ENCODE measurements around the gene CMYA5.

GRCh38 chr5:79791843-79792242 lies 102.2 kb downstream of the CMYA5 start:
- TF ChIP-seq BACH1 (tag; IDR thresholded peaks at IDR 0.05): no peak
- no peak for TF ChIP-seq NEUROD1 (IDR thresholded peaks at IDR 0.05; ENCODE audit: borderline replicate concordance, low read depth, low read length, partially characterized antibody)
- TF ChIP-seq POLR2AphosphoS5 (IDR thresholded peaks at IDR 0.05; ENCODE audit: control insufficient read depth, insufficient read depth, low read depth, low read length): no peak
- no peak for TF ChIP-seq IFI16 (CRISPR knock-in tag; IDR thresholded peaks at IDR 0.05)
- no peak for TF ChIP-seq YY1 (IDR thresholded peaks at IDR 0.05; ENCODE audit: borderline replicate concordance in 1 of 3, control insufficient read depth in 1 of 3, extremely low read depth in 1 of 3, insufficient read depth in 3 of 3, insufficient read length in 1 of 3, insufficient replicate concordance in 2 of 3, low read depth in 1 of 3, low read length in 2 of 3)

Data from K562 (cell line).